Uterus (tissue), 2 donors: ENCODE results near the gene ZDHHC7.

ENCODE experiments used
- POLR2A ChIP-seq, 2 donors: fragments of 450-650 bp; IDR thresholded peaks; one replicate each; pipeline ENCODE4 v1.6.1; 2016; ENCODE audit warnings: antibody characterized with exemption in 2 of 2, mild to moderate bottlenecking in 1 of 2, moderate library complexity in 1 of 2
- TF ChIP-seq, protein P1 (sequence below), 4 experiments: fragments of 200-600 bp in 2 of 4; fragments of 450-650 bp in 2 of 4; sonication (generic) in 2 of 4; IDR thresholded peaks; one replicate each; pipeline ENCODE4 v1.5.1; 2016 to 2019; ENCODE audit warnings: antibody characterized with exemption in 4 of 4, mild to moderate bottlenecking in 2 of 4, moderate library complexity in 1 of 4

- TF ChIP-seq, protein P1, sequence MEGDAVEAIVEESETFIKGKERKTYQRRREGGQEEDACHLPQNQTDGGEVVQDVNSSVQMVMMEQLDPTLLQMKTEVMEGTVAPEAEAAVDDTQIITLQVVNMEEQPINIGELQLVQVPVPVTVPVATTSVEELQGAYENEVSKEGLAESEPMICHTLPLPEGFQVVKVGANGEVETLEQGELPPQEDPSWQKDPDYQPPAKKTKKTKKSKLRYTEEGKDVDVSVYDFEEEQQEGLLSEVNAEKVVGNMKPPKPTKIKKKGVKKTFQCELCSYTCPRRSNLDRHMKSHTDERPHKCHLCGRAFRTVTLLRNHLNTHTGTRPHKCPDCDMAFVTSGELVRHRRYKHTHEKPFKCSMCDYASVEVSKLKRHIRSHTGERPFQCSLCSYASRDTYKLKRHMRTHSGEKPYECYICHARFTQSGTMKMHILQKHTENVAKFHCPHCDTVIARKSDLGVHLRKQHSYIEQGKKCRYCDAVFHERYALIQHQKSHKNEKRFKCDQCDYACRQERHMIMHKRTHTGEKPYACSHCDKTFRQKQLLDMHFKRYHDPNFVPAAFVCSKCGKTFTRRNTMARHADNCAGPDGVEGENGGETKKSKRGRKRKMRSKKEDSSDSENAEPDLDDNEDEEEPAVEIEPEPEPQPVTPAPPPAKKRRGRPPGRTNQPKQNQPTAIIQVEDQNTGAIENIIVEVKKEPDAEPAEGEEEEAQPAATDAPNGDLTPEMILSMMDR (IDR thresholded peaks at IDR 0.05): no peak
- TF ChIP-seq POLR2A (IDR thresholded peaks at IDR 0.05): no peak
These were observed 80.8 kb downstream of the ZDHHC7 start for GRCh38 chr16:84930298-84931106.
